ENCODE data around the gene EXOC4. TPM values are rescaled to one million over a fixed set of nuclear protein-coding genes. Genes with fewer than 3 reads are reported as not detected.

Gene EXOC4
- total RNA-seq, 1 experiment from 2014 or later, result 75.8 TPM

DNA sequence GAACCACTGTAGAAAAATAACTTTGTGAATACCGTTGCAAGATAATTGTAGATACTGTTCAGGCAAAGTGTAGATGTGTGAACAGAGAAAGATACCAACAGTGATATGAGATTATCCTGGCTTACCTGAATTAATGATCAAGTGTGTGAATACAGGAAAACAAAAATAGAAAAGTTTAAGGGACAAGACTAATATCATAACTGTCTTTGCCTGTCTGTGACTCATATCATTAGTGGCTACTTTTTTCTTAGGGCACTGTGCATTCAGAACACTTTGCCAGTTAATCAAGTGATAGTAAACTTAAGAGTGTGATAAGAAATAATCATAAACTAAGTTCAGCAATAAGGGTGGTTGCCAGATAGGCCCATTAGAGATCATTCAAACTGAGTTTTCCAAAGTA lies 551.2 kb downstream of the EXOC4 start:
- H3K4ac ChIP-seq (ENCODE audit: low read depth, low read length), result no peak overlapping the region
- H2AFZ ChIP-seq (ENCODE audit: low read length), result no peak overlapping the region
- H3K18ac ChIP-seq (ENCODE audit: insufficient read length, low read depth, low read length), result no peak overlapping the region
- no peaks in the 10 kb centered on the region for H3K79me1 ChIP-seq (ENCODE audit: insufficient read depth, low read depth, low read length, poor library complexity, severe bottlenecking)
- Mint-ChIP-seq H3K27ac (no peak overlapping the region), H3K9me3 (no peaks in the 10 kb centered on the region), H3K27me3 (ENCODE audit: low read depth) (no peaks in the 10 kb centered on the region), H3K36me3 (ENCODE audit: insufficient read depth in 1 of 3, low read depth in 3 of 3) (no peaks in the 10 kb centered on the region), H3K4me3 (no peak overlapping the region), H3K4me1 (no peaks in the 10 kb centered on the region)
- H2BK120ac ChIP-seq (ENCODE audit: low read depth, low read length, poor library complexity, severe bottlenecking), result no peak overlapping the region
- no peak overlapping the region for H2BK20ac ChIP-seq (ENCODE audit: low read depth, low read length, poor library complexity, severe bottlenecking)
- no peak overlapping the region for H3K23ac ChIP-seq (ENCODE audit: insufficient read length, low read depth, low read length)
- H2BK15ac ChIP-seq (ENCODE audit: low read depth, low read length), result no peak overlapping the region
- no peaks in the 10 kb centered on the region for H3K79me2 ChIP-seq (ENCODE audit: insufficient read depth, low read length)
- H2BK5ac ChIP-seq (ENCODE audit: insufficient read length, low read length), result no peak overlapping the region
- H2BK12ac ChIP-seq (ENCODE audit: insufficient read length, low read depth, low read length), result no peak overlapping the region
- H4K8ac ChIP-seq (replicated peaks; ENCODE audit: insufficient read length, low read depth, low read length), result no peak overlapping the region
- H3T11ph ChIP-seq (ENCODE audit: low read length), result no peak overlapping the region
- TF ChIP-seq CTCF (conservative IDR thresholded peaks at IDR 0.05), result no peak
- no peak overlapping the region for H3K4me2 ChIP-seq (ENCODE audit: insufficient read depth, insufficient read length, low read length)
- H4K5ac ChIP-seq (ENCODE audit: insufficient read length, low read depth, low read length), result no peak overlapping the region
- no peak overlapping the region for H3K14ac ChIP-seq (ENCODE audit: insufficient read depth, low read length)
- no peak overlapping the region for H3K9ac ChIP-seq (ENCODE audit: extremely low read depth, insufficient read length, low read length)
- no CpG with 5 or more reads among the region's 1 CpG for WGBS (ENCODE audit: extremely low coverage, insufficient read length, low lambda C conversion rate)
- no peaks in the 10 kb centered on the region for H3K27me3 ChIP-seq (ENCODE audit: insufficient read depth, low read length)
- H3K56ac ChIP-seq (ENCODE audit: insufficient read length, low read depth, low read length), result no peak overlapping the region
- DNase-seq, result no peak
- H3K4me1 ChIP-seq (ENCODE audit: insufficient read depth, low read length), result no peaks in the 10 kb centered on the region
- H4K91ac ChIP-seq (ENCODE audit: insufficient read length, low read depth, low read length), result no peak overlapping the region
- no peaks in the 10 kb centered on the region for H3K23me2 ChIP-seq (ENCODE audit: insufficient read length, low read depth, low read length, poor library complexity, severe bottlenecking)
- no peak overlapping the region for H2AK5ac ChIP-seq (ENCODE audit: insufficient read length, low read length)
- no peaks in the 10 kb centered on the region for H3K9me3 ChIP-seq (ENCODE audit: control insufficient read depth, low read depth, low read length)
- H4K20me1 ChIP-seq (ENCODE audit: control insufficient read depth, insufficient read depth, insufficient read length), result no peaks in the 10 kb centered on the region
- H3K27ac ChIP-seq (ENCODE audit: insufficient read length, low read depth, low read length), result no peak overlapping the region
